HG03159 (cell line): ENCODE data around the gene CD47.

ENCODE experiments used
- ATAC-seq: cut with Tn5 transposase; IDR thresholded peaks from one replicate; pipeline ENCODE4 v1.9.1; 2021; ENCODE audit warnings: mild to moderate bottlenecking, moderate library complexity; ENCODE audit not compliant: unreplicated experiment

The CD47 gene

GRCh38 chr3:108118038-108118768, 27.4 kb upstream of the CD47 start:
- no peak for ATAC-seq

GRCh38 chr3:108117241-108117775, 26.5 kb upstream of the CD47 start:
- no peak for ATAC-seq

GRCh38 chr3:108114423-108115065, 23.7 kb upstream of the CD47 start:
- no peak for ATAC-seq

GRCh38 chr3:108113975-108114374, 23.1 kb upstream of the CD47 start:
- ATAC-seq = no peak

GRCh38 chr3:108110934-108111333, 20.1 kb upstream of the CD47 start:
- ATAC-seq = no peak

- no peak for ATAC-seq
These were observed 17.6 kb upstream of the CD47 start for GRCh38 chr3:108108416-108108815.

- no peak for ATAC-seq
These were observed 15.6 kb upstream of the CD47 start for GRCh38 chr3:108106449-108106848.

- ATAC-seq = no peak
These were observed 15.2 kb upstream of the CD47 start for GRCh38 chr3:108106031-108106430.

GRCh38 chr3:108103886-108104797, 13.3 kb upstream of the CD47 start:
- ATAC-seq = no peak

- no peak for ATAC-seq
These were observed 12.4 kb upstream of the CD47 start for GRCh38 chr3:108103040-108103751.

- ATAC-seq = no peak
These were observed 11.7 kb upstream of the CD47 start for GRCh38 chr3:108102420-108103039.

GRCh38 chr3:108100906-108101660, 10.3 kb upstream of the CD47 start:
- peak; percentile 92 for ATAC-seq

- peak; percentile 15 for ATAC-seq
These were observed 9.0 kb upstream of the CD47 start for GRCh38 chr3:108099679-108100428.

- no peak for ATAC-seq
These were observed 8.4 kb upstream of the CD47 start for GRCh38 chr3:108099244-108099643.

GRCh38 chr3:108098003-108098370, 7.2 kb upstream of the CD47 start:
- ATAC-seq = no peak

GRCh38 chr3:108097322-108098002, 6.6 kb upstream of the CD47 start:
- ATAC-seq = no peak

- no peak for ATAC-seq
These were observed 5.9 kb upstream of the CD47 start for GRCh38 chr3:108096532-108097321.
